Loucy (cell line): ENCODE measurements around the gene SLC9A2.

Experiments used
- EZH2phosphoT487 ChIP-seq: fragments of 200-600 bp; IDR thresholded peaks from 2 replicates; pipeline ENCODE4 v1.6.1; 2018; ENCODE audit warnings: antibody characterized with exemption, mild to moderate bottlenecking, moderate library complexity, borderline replicate concordance
- TF ChIP-seq, protein P1 (sequence below): fragments of 200-600 bp; sonication (generic); conservative IDR thresholded peaks from 2 replicates; pipeline ENCODE4 v1.5.1; 2014; ENCODE audit warnings: mild to moderate bottlenecking, antibody characterized with exemption, low read length

DNA sequence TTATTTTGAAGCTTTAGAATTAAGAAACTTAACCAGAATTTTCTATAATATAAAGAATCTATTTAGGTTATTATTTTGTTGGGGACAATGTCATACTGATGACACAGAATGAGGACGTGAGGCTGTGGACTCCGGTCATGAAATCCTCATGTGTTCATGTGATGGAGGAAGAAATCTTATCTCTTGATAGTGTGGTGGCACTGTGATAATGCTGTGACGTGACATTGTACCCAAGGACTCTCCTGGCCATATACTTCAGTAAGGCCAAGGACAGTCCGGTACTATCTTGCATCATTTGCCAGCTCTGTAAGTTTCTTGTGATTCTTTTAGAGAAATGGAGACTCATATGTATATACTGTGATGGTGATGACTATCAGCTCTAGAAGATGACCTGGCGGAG lies 59.1 kb downstream of the SLC9A2 start:
- TF ChIP-seq, protein P1, sequence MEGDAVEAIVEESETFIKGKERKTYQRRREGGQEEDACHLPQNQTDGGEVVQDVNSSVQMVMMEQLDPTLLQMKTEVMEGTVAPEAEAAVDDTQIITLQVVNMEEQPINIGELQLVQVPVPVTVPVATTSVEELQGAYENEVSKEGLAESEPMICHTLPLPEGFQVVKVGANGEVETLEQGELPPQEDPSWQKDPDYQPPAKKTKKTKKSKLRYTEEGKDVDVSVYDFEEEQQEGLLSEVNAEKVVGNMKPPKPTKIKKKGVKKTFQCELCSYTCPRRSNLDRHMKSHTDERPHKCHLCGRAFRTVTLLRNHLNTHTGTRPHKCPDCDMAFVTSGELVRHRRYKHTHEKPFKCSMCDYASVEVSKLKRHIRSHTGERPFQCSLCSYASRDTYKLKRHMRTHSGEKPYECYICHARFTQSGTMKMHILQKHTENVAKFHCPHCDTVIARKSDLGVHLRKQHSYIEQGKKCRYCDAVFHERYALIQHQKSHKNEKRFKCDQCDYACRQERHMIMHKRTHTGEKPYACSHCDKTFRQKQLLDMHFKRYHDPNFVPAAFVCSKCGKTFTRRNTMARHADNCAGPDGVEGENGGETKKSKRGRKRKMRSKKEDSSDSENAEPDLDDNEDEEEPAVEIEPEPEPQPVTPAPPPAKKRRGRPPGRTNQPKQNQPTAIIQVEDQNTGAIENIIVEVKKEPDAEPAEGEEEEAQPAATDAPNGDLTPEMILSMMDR, result no peak
- TF ChIP-seq EZH2phosphoT487, result no peak
